ENCODE data around the gene SYT12.

The SYT12 gene

GRCh38 chr11:67045314-67045713, 22.4 kb downstream of the SYT12 start:
- TF ChIP-seq CTCF (IDR thresholded peaks at IDR 0.05; ENCODE audit: borderline replicate concordance, extremely low read depth, low read length, poor library complexity, severe bottlenecking) (no peak), EZH2 (IDR thresholded peaks at IDR 0.05; ENCODE audit: borderline replicate concordance, low read depth, low read length, severe bottlenecking) (no peak)
- Histone ChIP-seq H3K4me1 (ENCODE audit: insufficient read depth, low read length) (no peaks in the 10 kb centered on the region), H3K4me3 (ENCODE audit: low read depth in 1 of 2, low read length in 2 of 2) (no peak overlapping the region), H3K9ac (ENCODE audit: low read depth, low read length) (no peak overlapping the region), H2AFZ (ENCODE audit: low read depth, low read length) (no peak overlapping the region), H4K20me1 (ENCODE audit: insufficient read depth, low read length) (peaks cover 12% of the 10 kb centered on the region), H3K36me3 (ENCODE audit: insufficient read depth, low read length) (no peaks in the 10 kb centered on the region), H3K27me3 (ENCODE audit: insufficient read depth, low read length, poor library complexity) (peaks cover 11% of the 10 kb centered on the region), H3K4me2 (ENCODE audit: insufficient read depth, low read length) (no peak overlapping the region), H3K9me3 (ENCODE audit: insufficient read depth, low read length, severe bottlenecking) (no peaks in the 10 kb centered on the region), H3K27ac (ENCODE audit: low read length) (no peak overlapping the region), H3K79me2 (ENCODE audit: insufficient read depth, low read length) (no peaks in the 10 kb centered on the region)
- ATAC-seq (ENCODE audit: insufficient read depth, low read depth) (no peak), DNase-seq (no peak)

- DNase-seq (no peak), ATAC-seq (ENCODE audit: insufficient read depth, low read depth) (no peak)
- Histone ChIP-seq H3K27me3 (ENCODE audit: insufficient read depth, low read length, poor library complexity) (peaks cover 5% of the 10 kb centered on the region), H3K36me3 (ENCODE audit: insufficient read depth, low read length) (no peaks in the 10 kb centered on the region), H3K27ac (ENCODE audit: low read length) (no peak overlapping the region), H3K4me3 (ENCODE audit: low read depth in 1 of 2, low read length in 2 of 2) (no peak overlapping the region), H4K20me1 (ENCODE audit: insufficient read depth, low read length) (peaks cover 6% of the 10 kb centered on the region), H3K9me3 (ENCODE audit: insufficient read depth, low read length, severe bottlenecking) (no peaks in the 10 kb centered on the region), H2AFZ (ENCODE audit: low read depth, low read length) (no peak overlapping the region), H3K4me1 (ENCODE audit: insufficient read depth, low read length) (no peaks in the 10 kb centered on the region), H3K79me2 (ENCODE audit: insufficient read depth, low read length) (no peaks in the 10 kb centered on the region), H3K4me2 (ENCODE audit: insufficient read depth, low read length) (no peak overlapping the region), H3K9ac (ENCODE audit: low read depth, low read length) (no peak overlapping the region)
- no peak for TF ChIP-seq EZH2 (IDR thresholded peaks at IDR 0.05; ENCODE audit: borderline replicate concordance, low read depth, low read length, severe bottlenecking)
- no peak for TF ChIP-seq CTCF (IDR thresholded peaks at IDR 0.05; ENCODE audit: borderline replicate concordance, extremely low read depth, low read length, poor library complexity, severe bottlenecking)
Observed at GRCh38 chr11:67048515-67049130, 25.7 kb downstream of the SYT12 start.

GRCh38 chr11:67050139-67050538, 27.2 kb downstream of the SYT12 start:
- TF ChIP-seq EZH2 (IDR thresholded peaks at IDR 0.05; ENCODE audit: borderline replicate concordance, low read depth, low read length, severe bottlenecking): no peak
- TF ChIP-seq CTCF (IDR thresholded peaks at IDR 0.05; ENCODE audit: borderline replicate concordance, extremely low read depth, low read length, poor library complexity, severe bottlenecking): no peak
- Histone ChIP-seq H2AFZ (ENCODE audit: low read depth, low read length) (no peak overlapping the region), H3K9ac (ENCODE audit: low read depth, low read length) (no peak overlapping the region), H3K4me2 (ENCODE audit: insufficient read depth, low read length) (no peak overlapping the region), H3K4me3 (ENCODE audit: low read depth in 1 of 2, low read length in 2 of 2) (no peak overlapping the region), H3K4me1 (ENCODE audit: insufficient read depth, low read length) (no peaks in the 10 kb centered on the region), H3K36me3 (ENCODE audit: insufficient read depth, low read length) (no peaks in the 10 kb centered on the region), H3K9me3 (ENCODE audit: insufficient read depth, low read length, severe bottlenecking) (no peaks in the 10 kb centered on the region), H3K79me2 (ENCODE audit: insufficient read depth, low read length) (no peaks in the 10 kb centered on the region), H4K20me1 (ENCODE audit: insufficient read depth, low read length) (peaks cover 6% of the 10 kb centered on the region), H3K27ac (ENCODE audit: low read length) (no peak overlapping the region), H3K27me3 (ENCODE audit: insufficient read depth, low read length, poor library complexity) (no peaks in the 10 kb centered on the region)
- DNase-seq (no peak), ATAC-seq (ENCODE audit: insufficient read depth, low read depth) (no peak)
